Measurements from ENCODE around the gene DACT2.

The DACT2 gene

DNA sequence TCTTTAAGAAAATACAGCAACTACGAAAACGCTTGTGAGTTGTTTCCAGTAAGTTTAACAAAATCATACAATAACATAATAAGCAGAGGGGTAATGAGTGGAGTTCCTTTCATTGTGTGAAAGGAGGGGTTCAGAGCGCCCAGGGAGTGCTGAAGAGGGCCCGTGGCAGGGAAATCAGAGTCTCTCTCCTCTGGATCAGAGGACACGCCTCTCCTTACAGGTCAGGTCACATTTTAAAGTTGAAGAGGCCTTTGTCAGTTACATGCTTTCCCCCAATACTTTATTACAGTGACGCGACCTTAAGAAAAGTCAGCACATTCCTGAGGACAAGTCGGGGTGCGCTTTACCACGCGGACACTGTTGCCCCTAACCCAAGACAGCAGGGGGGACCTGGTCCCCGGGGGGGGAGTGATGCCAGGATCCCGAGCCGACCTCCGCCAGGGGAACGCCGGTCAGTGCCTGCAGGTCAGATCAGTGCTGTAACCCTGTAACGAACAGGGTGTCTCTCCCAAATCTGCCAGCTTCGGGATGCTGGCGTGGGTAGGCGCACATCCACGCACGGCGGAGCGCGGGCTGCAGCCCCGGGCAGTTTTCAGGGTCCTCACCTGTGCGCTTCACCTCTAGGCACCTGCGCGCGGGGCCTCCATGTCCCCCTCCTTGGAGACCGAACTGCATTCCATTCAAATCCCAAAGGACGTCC, 848 bp downstream of the DACT2 start:
- Histone ChIP-seq H3K27me3 (ENCODE audit: low read length) (no peaks in the 10 kb centered on the region), H3K9me2 (replicated peaks; ENCODE audit: insufficient read depth, low read length) (no peaks in the 10 kb centered on the region), H4K20me1 (ENCODE audit: low read depth, low read length) (no peaks in the 10 kb centered on the region), H3K9ac (ENCODE audit: low read length) (no peak overlapping the region), H3K9me3 (ENCODE audit: insufficient read depth, low read length) (no peaks in the 10 kb centered on the region), H3F3A (ENCODE audit: insufficient read depth) (no peaks in the 10 kb centered on the region), H3K79me2 (ENCODE audit: insufficient read depth, low read length) (no peaks in the 10 kb centered on the region), H3K27ac (ENCODE audit: low read depth, low read length) (no peak overlapping the region), H3K4me3 (ENCODE audit: insufficient read depth, low read length, poor library complexity, severe bottlenecking) (no peak overlapping the region), H3K4me2 (ENCODE audit: low read depth, low read length, poor library complexity, severe bottlenecking) (no peak overlapping the region), H3K36me3 (ENCODE audit: low read length) (no peaks in the 10 kb centered on the region), H2AFZ (ENCODE audit: low read depth, low read length, severe bottlenecking) (no peak overlapping the region)
- TF ChIP-seq, protein P1, sequence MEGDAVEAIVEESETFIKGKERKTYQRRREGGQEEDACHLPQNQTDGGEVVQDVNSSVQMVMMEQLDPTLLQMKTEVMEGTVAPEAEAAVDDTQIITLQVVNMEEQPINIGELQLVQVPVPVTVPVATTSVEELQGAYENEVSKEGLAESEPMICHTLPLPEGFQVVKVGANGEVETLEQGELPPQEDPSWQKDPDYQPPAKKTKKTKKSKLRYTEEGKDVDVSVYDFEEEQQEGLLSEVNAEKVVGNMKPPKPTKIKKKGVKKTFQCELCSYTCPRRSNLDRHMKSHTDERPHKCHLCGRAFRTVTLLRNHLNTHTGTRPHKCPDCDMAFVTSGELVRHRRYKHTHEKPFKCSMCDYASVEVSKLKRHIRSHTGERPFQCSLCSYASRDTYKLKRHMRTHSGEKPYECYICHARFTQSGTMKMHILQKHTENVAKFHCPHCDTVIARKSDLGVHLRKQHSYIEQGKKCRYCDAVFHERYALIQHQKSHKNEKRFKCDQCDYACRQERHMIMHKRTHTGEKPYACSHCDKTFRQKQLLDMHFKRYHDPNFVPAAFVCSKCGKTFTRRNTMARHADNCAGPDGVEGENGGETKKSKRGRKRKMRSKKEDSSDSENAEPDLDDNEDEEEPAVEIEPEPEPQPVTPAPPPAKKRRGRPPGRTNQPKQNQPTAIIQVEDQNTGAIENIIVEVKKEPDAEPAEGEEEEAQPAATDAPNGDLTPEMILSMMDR (IDR thresholded peaks at IDR 0.05; ENCODE audit: insufficient read depth, low read length, poor library complexity, severe bottlenecking): no peak
- no peak for TF ChIP-seq EZH2phosphoT487 (conservative IDR thresholded peaks at IDR 0.05; ENCODE audit: low read length)

DNA sequence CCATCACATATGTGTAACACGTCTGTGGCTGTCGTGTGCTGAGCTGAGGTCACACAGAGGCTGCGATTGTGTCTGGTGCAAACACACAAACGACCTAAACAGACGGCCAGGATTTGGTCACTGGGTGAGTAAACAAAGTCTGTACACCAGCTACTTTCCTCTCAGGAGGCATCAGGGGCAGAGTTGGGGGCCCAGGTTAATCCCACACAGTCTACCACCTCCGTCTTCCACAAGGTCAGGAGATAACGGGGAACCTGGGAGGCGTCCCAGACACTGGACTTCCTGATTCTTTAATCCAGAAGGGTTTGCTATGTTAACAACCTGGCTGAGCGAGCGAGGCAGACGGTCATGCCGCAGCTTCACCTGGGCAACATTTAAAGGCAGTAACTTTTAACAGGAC, 1.5 kb downstream of the DACT2 start:
- Histone ChIP-seq H3K36me3 (ENCODE audit: low read length) (no peaks in the 10 kb centered on the region), H3K4me3 (ENCODE audit: insufficient read depth, low read length, poor library complexity, severe bottlenecking) (no peak overlapping the region), H3F3A (ENCODE audit: insufficient read depth) (no peaks in the 10 kb centered on the region), H3K9ac (ENCODE audit: low read length) (no peak overlapping the region), H3K9me3 (ENCODE audit: insufficient read depth, low read length) (no peaks in the 10 kb centered on the region), H2AFZ (ENCODE audit: low read depth, low read length, severe bottlenecking) (no peak overlapping the region), H3K79me2 (ENCODE audit: insufficient read depth, low read length) (no peaks in the 10 kb centered on the region), H3K27ac (ENCODE audit: low read depth, low read length) (no peak overlapping the region), H4K20me1 (ENCODE audit: low read depth, low read length) (no peaks in the 10 kb centered on the region), H3K9me2 (replicated peaks; ENCODE audit: insufficient read depth, low read length) (no peaks in the 10 kb centered on the region), H3K27me3 (ENCODE audit: low read length) (no peaks in the 10 kb centered on the region), H3K4me2 (ENCODE audit: low read depth, low read length, poor library complexity, severe bottlenecking) (no peak overlapping the region)
- TF ChIP-seq, protein P1 (IDR thresholded peaks at IDR 0.05; ENCODE audit: insufficient read depth, low read length, poor library complexity, severe bottlenecking): no peak
- no peak for TF ChIP-seq EZH2phosphoT487 (conservative IDR thresholded peaks at IDR 0.05; ENCODE audit: low read length)

DNA sequence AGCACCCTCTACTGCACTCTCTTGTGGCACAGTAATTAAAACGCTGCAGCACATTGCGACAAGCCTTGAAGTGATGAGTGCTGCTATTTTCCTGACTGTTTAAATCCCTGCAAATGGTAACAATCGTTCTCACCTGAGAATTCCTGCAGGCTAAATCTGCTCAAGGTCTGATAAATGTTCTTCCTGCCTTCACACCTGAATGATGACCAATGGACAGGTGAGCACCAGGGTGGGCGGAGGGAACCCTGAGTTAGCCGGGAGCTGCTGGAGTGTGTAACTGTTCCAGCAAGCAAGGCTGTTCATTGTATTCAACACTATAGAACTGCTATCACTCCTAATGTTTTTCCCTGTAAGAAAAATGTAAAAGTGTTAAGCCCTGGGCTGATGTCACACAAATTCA, 4.0 kb downstream of the DACT2 start:
- Histone ChIP-seq H4K20me1 (ENCODE audit: low read depth, low read length) (no peaks in the 10 kb centered on the region), H3K27ac (ENCODE audit: low read depth, low read length) (no peak overlapping the region), H2AFZ (ENCODE audit: low read depth, low read length, severe bottlenecking) (no peak overlapping the region), H3K4me3 (ENCODE audit: insufficient read depth, low read length, poor library complexity, severe bottlenecking) (no peak overlapping the region), H3K9me3 (ENCODE audit: insufficient read depth, low read length) (no peaks in the 10 kb centered on the region), H3K79me2 (ENCODE audit: insufficient read depth, low read length) (no peaks in the 10 kb centered on the region), H3F3A (ENCODE audit: insufficient read depth) (no peaks in the 10 kb centered on the region), H3K36me3 (ENCODE audit: low read length) (no peaks in the 10 kb centered on the region), H3K4me2 (ENCODE audit: low read depth, low read length, poor library complexity, severe bottlenecking) (no peak overlapping the region), H3K9ac (ENCODE audit: low read length) (no peak overlapping the region), H3K9me2 (replicated peaks; ENCODE audit: insufficient read depth, low read length) (no peaks in the 10 kb centered on the region), H3K27me3 (ENCODE audit: low read length) (no peaks in the 10 kb centered on the region)
- TF ChIP-seq, protein P1 (IDR thresholded peaks at IDR 0.05; ENCODE audit: insufficient read depth, low read length, poor library complexity, severe bottlenecking): no peak
- no peak for TF ChIP-seq EZH2phosphoT487 (conservative IDR thresholded peaks at IDR 0.05; ENCODE audit: low read length)
